CD14-positive monocyte (primary cell): ENCODE measurements around the gene TNFRSF6B. TPM values are rescaled to one million over a fixed set of nuclear protein-coding genes. Genes with fewer than 3 reads are reported as not detected.

Source experiments
- DNase-seq, 3 donors: peaks; one replicate each; pipeline ENCODE4 v3.0.0-alpha.2; 2011 to 2022
- H2AFZ ChIP-seq: 2 replicates; pipeline ENCODE4 v1.6.0; 2012; ENCODE audit warnings: mild to moderate bottlenecking, low read depth, low read length, inconsistent platforms; ENCODE audit not compliant: insufficient read depth, poor library complexity, severe bottlenecking
- H3K27ac ChIP-seq, 2 donors: 1 replicate in 1 of 2; 2 replicates in 1 of 2; pipeline ENCODE4 v1.5.1; 2012 to 2013; ENCODE audit warnings: low read length in 2 of 2, control low read depth in 1 of 2, inconsistent platforms in 1 of 2, low read depth in 1 of 2, mild to moderate bottlenecking in 1 of 2
- H3K27me3 ChIP-seq, 2 donors: one replicate each; pipeline versions ENCODE4 v1.6.0 to v1.6.1; 2011 to 2013; ENCODE audit warnings: low read length in 2 of 2; ENCODE audit not compliant: control insufficient read depth in 2 of 2, insufficient read depth in 2 of 2
- H3K36me3 ChIP-seq, 2 donors: replicated peaks in 1 of 2; 1 replicate in 1 of 2; 2 replicates in 1 of 2; pipeline versions ENCODE4 v1.5.1 to v1.6.1; 2012 to 2013; ENCODE audit warnings: low read length in 2 of 2, control low read depth in 1 of 2, inconsistent platforms in 1 of 2, mild to moderate bottlenecking in 1 of 2; ENCODE audit not compliant: insufficient read depth in 2 of 2, control insufficient read depth in 1 of 2
- H3K4me1 ChIP-seq, 2 donors: 1 replicate in 1 of 2; 2 replicates in 1 of 2; pipeline versions ENCODE4 v1.5.1 to v1.6.1; 2012 to 2013; ENCODE audit warnings: low read length in 2 of 2, control low read depth in 1 of 2, inconsistent platforms in 1 of 2, mild to moderate bottlenecking in 1 of 2, moderate library complexity in 1 of 2; ENCODE audit not compliant: insufficient read depth in 2 of 2, control insufficient read depth in 1 of 2
- H3K4me2 ChIP-seq: replicated peaks from 2 replicates; pipeline ENCODE3; 2012; ENCODE audit warnings: low read length, moderate library complexity, mild to moderate bottlenecking; ENCODE audit not compliant: poor library complexity, severe bottlenecking; ENCODE audit errors: extremely low read depth
- H3K4me3 ChIP-seq, 3 experiments: fragments of 200-600 bp in 1 of 3; sonication (generic) in 1 of 3; replicated peaks in 1 of 3; 1 replicate in 2 of 3; 2 replicates in 1 of 3; pipeline ENCODE4 v1.5.1; 2011 to 2013; ENCODE audit warnings: low read length in 3 of 3, mild to moderate bottlenecking in 3 of 3, control low read depth in 2 of 3, low read depth in 2 of 3, inconsistent platforms in 1 of 3, moderate library complexity in 1 of 3
- H3K79me2 ChIP-seq: 2 replicates; pipeline ENCODE4 v1.6.0; 2012; ENCODE audit warnings: mild to moderate bottlenecking, control low read depth, inconsistent platforms, low read length, moderate library complexity; ENCODE audit not compliant: insufficient read depth
- H3K9ac ChIP-seq: 2 replicates; pipeline ENCODE4 v1.6.0; 2017; ENCODE audit warnings: low read length, mild to moderate bottlenecking; ENCODE audit not compliant: insufficient read depth, poor library complexity, severe bottlenecking
- H3K9me3 ChIP-seq, 2 donors: replicated peaks in 1 of 2; 1 replicate in 1 of 2; 2 replicates in 1 of 2; pipeline versions ENCODE4 v1.5.1 to v1.6.1; 2012 to 2013; ENCODE audit warnings: low read length in 2 of 2, control low read depth in 1 of 2; ENCODE audit not compliant: control insufficient read depth in 1 of 2, insufficient read depth in 1 of 2
- H4K20me1 ChIP-seq: 2 replicates; pipeline ENCODE4 v1.6.0; 2012; ENCODE audit warnings: mild to moderate bottlenecking, low read length, control low read depth, moderate library complexity; ENCODE audit not compliant: insufficient read depth
- H3K27ac Mint-ChIP-seq, 7 donors: one replicate each; pipeline ENCODE4 v1.8.0; 2020; ENCODE audit warnings: mild to moderate bottlenecking in 7 of 7, mixed read lengths in 7 of 7, moderate library complexity in 6 of 7, inconsistent platforms in 2 of 7
- H3K27me3 Mint-ChIP-seq, 3 donors: one replicate each; pipeline ENCODE4 v1.8.0; 2021 to 2022; ENCODE audit warnings: low read depth in 3 of 3, mild to moderate bottlenecking in 3 of 3, mixed read lengths in 3 of 3, moderate library complexity in 3 of 3, inconsistent platforms in 1 of 3
- H3K36me3 Mint-ChIP-seq, 2 donors: one replicate each; pipeline ENCODE4 v1.8.0; 2020; ENCODE audit warnings: mixed read lengths in 2 of 2, inconsistent platforms in 1 of 2, mild to moderate bottlenecking in 1 of 2
- H3K4me1 Mint-ChIP-seq: one replicate; pipeline ENCODE4 v1.8.0; 2020; ENCODE audit warnings: mild to moderate bottlenecking, mixed read lengths
- H3K4me3 Mint-ChIP-seq, 2 donors: one replicate each; pipeline ENCODE4 v1.8.0; 2020; ENCODE audit warnings: mild to moderate bottlenecking in 2 of 2, mixed read lengths in 2 of 2, moderate library complexity in 1 of 2
- H3K9me3 Mint-ChIP-seq, 7 donors: one replicate each; pipeline ENCODE4 v1.8.0; 2020 to 2022; ENCODE audit warnings: mixed read lengths in 7 of 7, mild to moderate bottlenecking in 6 of 7, moderate library complexity in 6 of 7, inconsistent platforms in 2 of 7
- WGBS: methylation state at CpG from one replicate; pipeline ENCODE4 v1.1.5; 2013; ENCODE audit warnings: missing lambda C conversion rate; ENCODE audit not compliant: insufficient coverage; 5-methylcytosine and 5-hydroxymethylcytosine counted together
- intact Hi-C, 2 donors: fragments of 100-400 bp; cut with micrococcal nuclease; formaldehyde crosslinking; loops; one replicate each; pipeline versions ENCODE4 v1.15.0 to v1.15.1; 2023
- polyA plus RNA-seq, 3 donors: library from polyadenylated mRNA; depleted of rRNA in 1 of 3; unstranded in 2 of 3; stranded (reverse) in 1 of 3; fragments of 300-500 nt in 2 of 3; fragments of >200 nt in 1 of 3; fragmentation: Illumina TruSeq in 2 of 3; gene quantifications; 1 replicate in 2 of 3; 2 replicates in 1 of 3; pipeline ENCODE4 v1.2.3, GENCODE V29; 2012 to 2021
- TF ChIP-seq, protein P1 (sequence below): fragments of 200-600 bp; IDR thresholded peaks from one replicate; pipeline ENCODE4 v1.8.0; 2022; ENCODE audit warnings: antibody characterized with exemption, mild to moderate bottlenecking

TNFRSF6B gene
- polyA plus RNA-seq, 3 donors: 6.5 TPM; not detected in 2

DNA sequence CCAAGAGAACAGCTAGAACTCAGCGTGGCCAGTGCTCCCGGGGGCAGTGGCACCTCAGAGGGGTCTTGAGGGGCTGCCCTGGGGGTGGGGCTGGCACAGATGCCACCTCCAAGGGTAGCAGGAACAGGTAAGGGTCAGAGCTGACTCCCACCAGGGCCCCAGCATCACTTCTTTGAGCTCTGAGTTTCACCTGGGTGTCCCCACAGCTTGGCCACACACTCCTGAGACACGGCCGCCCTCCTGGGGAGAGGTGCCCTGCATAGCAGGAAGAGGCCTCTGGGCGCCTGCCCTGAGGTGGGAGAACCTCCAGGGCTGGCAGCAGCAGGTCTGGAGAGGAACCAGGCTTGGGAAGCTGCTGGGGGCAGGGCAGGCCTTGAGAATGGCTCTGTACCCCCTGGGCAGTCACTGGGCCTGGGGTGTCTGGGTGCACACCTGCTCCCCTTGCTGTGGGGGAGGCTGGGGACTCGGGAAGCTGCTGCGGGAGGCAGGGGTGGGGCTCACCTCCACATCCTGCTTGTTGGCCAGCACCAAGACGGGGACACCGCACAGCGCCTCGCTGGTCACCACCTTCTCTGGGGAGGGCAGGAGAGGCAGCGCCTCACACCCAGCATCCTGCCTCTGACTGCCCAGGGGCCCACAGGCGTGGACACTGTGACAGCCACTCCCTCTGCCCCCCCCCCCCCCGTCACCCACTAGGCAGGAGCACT lies 5.0 kb downstream of the TNFRSF6B start:
- peaks cover 13% of the 10 kb centered on the region for H3K4me1 Mint-ChIP-seq
- Histone ChIP-seq H3K9me3 (no peaks in the 10 kb centered on the region), H4K20me1 (peaks cover 63% of the 10 kb centered on the region), H3K4me2 (no peak overlapping the region), H2AFZ (no peak overlapping the region), H3K36me3 (peaks cover 27% of the 10 kb centered on the region in 2 donors), H3K4me3 (no peak overlapping the region), H3K27me3 (peaks cover 0 to 11% of the 10 kb centered on the region in 2 donors), H3K79me2 (peaks cover 14% of the 10 kb centered on the region), H3K27ac (no peak overlapping the region), H3K9ac (no peak overlapping the region), H3K4me1 (peaks cover 13 to 14% of the 10 kb centered on the region in 2 donors)
- WGBS: 90% methylated on average over 11 of the region's 14 CpGs
- peaks cover 22 to 36% of the 10 kb centered on the region in 2 donors for H3K36me3 Mint-ChIP-seq
- H3K27ac Mint-ChIP-seq: no peak overlapping the region
- intact Hi-C loops: no loop called here
- H3K27me3 Mint-ChIP-seq: peaks cover 3 to 15% (median 3%) of the 10 kb centered on the region in 3 donors
- H3K9me3 Mint-ChIP-seq: no peaks in the 10 kb centered on the region
- TF ChIP-seq, protein P1, sequence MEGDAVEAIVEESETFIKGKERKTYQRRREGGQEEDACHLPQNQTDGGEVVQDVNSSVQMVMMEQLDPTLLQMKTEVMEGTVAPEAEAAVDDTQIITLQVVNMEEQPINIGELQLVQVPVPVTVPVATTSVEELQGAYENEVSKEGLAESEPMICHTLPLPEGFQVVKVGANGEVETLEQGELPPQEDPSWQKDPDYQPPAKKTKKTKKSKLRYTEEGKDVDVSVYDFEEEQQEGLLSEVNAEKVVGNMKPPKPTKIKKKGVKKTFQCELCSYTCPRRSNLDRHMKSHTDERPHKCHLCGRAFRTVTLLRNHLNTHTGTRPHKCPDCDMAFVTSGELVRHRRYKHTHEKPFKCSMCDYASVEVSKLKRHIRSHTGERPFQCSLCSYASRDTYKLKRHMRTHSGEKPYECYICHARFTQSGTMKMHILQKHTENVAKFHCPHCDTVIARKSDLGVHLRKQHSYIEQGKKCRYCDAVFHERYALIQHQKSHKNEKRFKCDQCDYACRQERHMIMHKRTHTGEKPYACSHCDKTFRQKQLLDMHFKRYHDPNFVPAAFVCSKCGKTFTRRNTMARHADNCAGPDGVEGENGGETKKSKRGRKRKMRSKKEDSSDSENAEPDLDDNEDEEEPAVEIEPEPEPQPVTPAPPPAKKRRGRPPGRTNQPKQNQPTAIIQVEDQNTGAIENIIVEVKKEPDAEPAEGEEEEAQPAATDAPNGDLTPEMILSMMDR: no peak
- no peak for DNase-seq
- H3K4me3 Mint-ChIP-seq: no peak overlapping the region

DNA sequence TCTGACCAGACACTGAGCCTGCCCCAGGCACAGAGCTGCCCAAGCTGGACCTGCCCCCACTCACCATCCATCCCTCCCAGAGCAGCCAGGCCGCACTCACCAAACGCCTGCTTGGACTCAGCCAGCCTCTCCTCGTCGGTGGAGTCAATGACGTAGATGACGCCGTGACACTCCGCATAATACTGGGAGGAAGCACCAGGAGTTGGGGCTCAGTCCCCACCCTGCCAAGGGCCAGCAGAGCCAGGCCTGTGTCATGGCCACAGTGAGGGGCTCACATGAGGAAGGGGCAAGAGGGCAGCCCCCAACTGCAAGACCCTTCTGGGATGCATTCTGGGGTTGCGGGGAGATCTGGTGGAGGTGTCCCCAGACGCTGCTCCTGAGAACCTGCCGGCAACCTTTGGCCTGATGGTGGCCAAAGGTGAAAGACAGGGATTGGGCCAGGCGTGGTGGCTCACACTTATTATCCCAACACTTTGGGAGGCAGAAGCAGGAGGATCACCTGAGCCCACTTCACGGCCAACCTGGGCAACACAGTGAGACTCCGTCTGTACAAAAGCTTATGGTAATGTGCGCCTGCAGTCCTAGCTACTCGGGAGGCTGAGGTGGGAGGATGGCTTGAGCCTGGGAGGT lies 5.7 kb downstream of the TNFRSF6B start:
- peaks cover 0 to 4% of the 10 kb centered on the region in 2 donors for H3K27me3 ChIP-seq
- Mint-ChIP-seq H3K9me3 (no peaks in the 10 kb centered on the region), H3K4me1 (peaks cover 14% of the 10 kb centered on the region), H3K27me3 (peaks cover 2 to 9% (median 3%) of the 10 kb centered on the region in 3 donors), H3K4me3 (no peak overlapping the region), H3K36me3 (peaks cover 26 to 37% of the 10 kb centered on the region in 2 donors), H3K27ac (no peak overlapping the region)
- DNase-seq: no peak
- no peak overlapping the region for H3K4me2 ChIP-seq
- H3K9ac ChIP-seq: no peak overlapping the region
- H4K20me1 ChIP-seq: peaks cover 59% of the 10 kb centered on the region
- TF ChIP-seq, protein P1: no peak
- peaks cover 27 to 29% of the 10 kb centered on the region in 2 donors for H3K36me3 ChIP-seq
- H2AFZ ChIP-seq: no peak overlapping the region
- peaks cover 21% of the 10 kb centered on the region for H3K79me2 ChIP-seq
- peaks cover 13 to 14% of the 10 kb centered on the region in 2 donors for H3K4me1 ChIP-seq
- H3K27ac ChIP-seq: no peak overlapping the region
- intact Hi-C loops: no loop called here
- H3K4me3 ChIP-seq: no peak overlapping the region
- 97% methylated on average over 15 of the region's 16 CpGs for WGBS
- H3K9me3 ChIP-seq: no peaks in the 10 kb centered on the region
